ENCODE measurements around the gene CACNA1D.
A peak's percentile ranks its signal among the peaks of the same experiment; 100 is the strongest.

Gene CACNA1D

GRCh38 chr3:53719796-53720195, 225.4 kb downstream of the CACNA1D start:
- no peak for DNase-seq

GRCh38 chr3:53721187-53722119, 227.0 kb downstream of the CACNA1D start:
- DNase-seq, result peak; percentile 22

- DNase-seq, result no peak
These were observed 230.2 kb downstream of the CACNA1D start for GRCh38 chr3:53724566-53724965.

- DNase-seq, result no peak
These were observed 231.1 kb downstream of the CACNA1D start for GRCh38 chr3:53725387-53725995.

- DNase-seq, result no peak
These were observed 232.2 kb downstream of the CACNA1D start for GRCh38 chr3:53726643-53727042.

- DNase-seq, result no peak
These were observed 234.2 kb downstream of the CACNA1D start for GRCh38 chr3:53728606-53729005.

GRCh38 chr3:53729159-53729558, 234.7 kb downstream of the CACNA1D start:
- peak; percentile 57 for DNase-seq

GRCh38 chr3:53729618-53730017, 235.2 kb downstream of the CACNA1D start:
- no peak for DNase-seq

GRCh38 chr3:53730576-53730975, 236.2 kb downstream of the CACNA1D start:
- peak; percentile 52 for DNase-seq

- DNase-seq, result no peak
These were observed 237.7 kb downstream of the CACNA1D start for GRCh38 chr3:53731934-53732624.

- DNase-seq, result no peak
These were observed 239.0 kb downstream of the CACNA1D start for GRCh38 chr3:53733446-53733845.

GRCh38 chr3:53739966-53740365, 245.6 kb downstream of the CACNA1D start:
- no peak for DNase-seq

GRCh38 chr3:53740956-53741355, 246.5 kb downstream of the CACNA1D start:
- no peak for DNase-seq

GRCh38 chr3:53744351-53744750, 249.9 kb downstream of the CACNA1D start:
- no peak for DNase-seq

GRCh38 chr3:53747559-53747958, 253.1 kb downstream of the CACNA1D start:
- DNase-seq, result no peak

GRCh38 chr3:53748512-53749271, 254.3 kb downstream of the CACNA1D start:
- DNase-seq, result no peak

GRCh38 chr3:53749448-53749847, 255.0 kb downstream of the CACNA1D start:
- no peak for DNase-seq

GRCh38 chr3:53750253-53751210, 256.1 kb downstream of the CACNA1D start:
- DNase-seq, result no peak

GRCh38 chr3:53753518-53754183, 259.2 kb downstream of the CACNA1D start:
- DNase-seq, result no peak

GRCh38 chr3:53754325-53754724, 259.9 kb downstream of the CACNA1D start:
- DNase-seq, result no peak

GRCh38 chr3:53758846-53759245, 264.4 kb downstream of the CACNA1D start:
- DNase-seq, result no peak
